Transverse colon (tissue), 4 donors: ENCODE results near the gene POLD2. TPM values are rescaled to one million over a fixed set of nuclear protein-coding genes. Genes with fewer than 3 reads are reported as not detected.
A peak's percentile ranks its signal among the peaks of the same experiment; 100 is the strongest.

Source experiments
- DNase-seq: peaks from one replicate; pipeline ENCODE4 v3.0.0-alpha.2; 2019
- H3K27ac ChIP-seq, 4 donors: fragments of 200-600 bp; sonication (generic); 2 replicates each; pipeline ENCODE4 v1.5.1; 2016 to 2018; ENCODE audit warnings: inconsistent platforms in 4 of 4
- H3K27me3 ChIP-seq: fragments of 200-600 bp; sonication (generic); 2 replicates; pipeline ENCODE4 v1.5.1; 2017; ENCODE audit warnings: inconsistent platforms
- H3K36me3 ChIP-seq, 4 donors: fragments of 200-600 bp; sonication (generic); 2 replicates each; pipeline ENCODE4 v1.5.1; 2017 to 2019; ENCODE audit warnings: inconsistent platforms in 4 of 4
- H3K4me1 ChIP-seq, 4 donors: fragments of 200-600 bp; sonication (generic); 2 replicates each; pipeline ENCODE4 v1.5.1; 2017 to 2020; ENCODE audit warnings: inconsistent platforms in 4 of 4
- H3K4me3 ChIP-seq, 4 donors: fragments of 200-600 bp; sonication (generic); 1 replicate in 1 of 4; 2 replicates in 3 of 4; pipeline versions ENCODE4 v1.5.1 to v1.6.1; 2017 to 2019; ENCODE audit warnings: inconsistent platforms in 4 of 4
- H3K9me3 ChIP-seq, 2 donors: fragments of 200-600 bp; sonication (generic); 2 replicates each; pipeline ENCODE4 v1.5.1; 2017 to 2019; ENCODE audit warnings: inconsistent platforms in 2 of 2
- CTCF ChIP-seq, 5 experiments: fragments of 200-600 bp in 3 of 5; fragments of 450-650 bp in 2 of 5; sonication (generic) in 3 of 5; IDR thresholded peaks; 1 replicate in 2 of 5; 2 replicates in 3 of 5; pipeline ENCODE4 v1.5.1; 2016 to 2017; ENCODE audit warnings: antibody characterized with exemption in 5 of 5, inconsistent platforms in 3 of 5, mild to moderate bottlenecking in 2 of 5, moderate library complexity in 1 of 5
- EP300 ChIP-seq: sonication (generic); formaldehyde crosslinking; IDR thresholded peaks from one replicate; pipeline ENCODE4 v1.6.1; 2017; ENCODE audit warnings: antibody characterized with exemption, low read depth
- POLR2A ChIP-seq: fragments of 450-650 bp; IDR thresholded peaks from one replicate; pipeline ENCODE4 v1.6.1; 2016; ENCODE audit warnings: antibody characterized with exemption, mild to moderate bottlenecking, moderate library complexity
- POLR2AphosphoS5 ChIP-seq, 3 donors: sonication (generic); formaldehyde crosslinking; IDR thresholded peaks; one replicate each; pipeline ENCODE4 v1.6.1; 2016; ENCODE audit warnings: antibody characterized with exemption in 3 of 3
- WGBS, 2 donors: methylation state at CpG; one replicate each; pipeline ENCODE4 v1.1.5; 2018; ENCODE audit warnings: low coverage in 1 of 2; 5-methylcytosine and 5-hydroxymethylcytosine counted together
- in situ Hi-C, 4 donors: fragments of 200-750 bp; cut with MboI; loops; one replicate each; pipeline versions ENCODE4 v1.15.0 to v1.15.1; 2017; ENCODE audit warnings: low sequenced_read_pairs in 3 of 4, low pct_ligation_motif_present in 1 of 4, low pct_unique_long_range_greater_than_20kb in 1 of 4
- intact Hi-C: fragments of 100-400 bp; cut with DNase I; formaldehyde crosslinking; loops from one replicate; pipeline ENCODE4 v1.15.1; 2023; ENCODE audit warnings: low total_unique reads
- total RNA-seq, 4 donors: library from RNA; depleted of rRNA; stranded (reverse); fragments of >200 nt; gene quantifications; one replicate each; pipeline ENCODE4 v1.1.0, GENCODE V29; 2016

Gene POLD2
- total RNA-seq, 4 donors from 2014 or later = 20.1 to 32.7 (median 22.7) TPM

- Histone ChIP-seq H3K4me1 (peaks cover 0 to 8% (median 0%) of the 10 kb centered on the region in 4 donors), H3K9me3 (no peaks in the 10 kb centered on the region), H3K36me3 (no peaks in the 10 kb centered on the region), H3K27ac (no peak overlapping the region), H3K4me3 (no peak overlapping the region), H3K27me3 (no peaks in the 10 kb centered on the region)
- TF ChIP-seq EP300 (no peak), POLR2A (no peak), CTCF (IDR thresholded peaks at IDR 0.05) (no peak), POLR2AphosphoS5 (IDR thresholded peaks at IDR 0.05) (no peak)
- in situ Hi-C loops (no loop called here), intact Hi-C loops (no loop called here)
- DNase-seq = peak; percentile 26
- 62 to 67% methylated on average over 3 to 9 of the region's 9 CpGs for WGBS, 2 donors
Measured at GRCh38 chr7:44097064-44097932, 26.1 kb downstream of the POLD2 start.

GRCh38 chr7:44096326-44096881 is 26.9 kb downstream of the POLD2 start:
- H3K4me3 ChIP-seq = no peak overlapping the region
- H3K27me3 ChIP-seq = no peaks in the 10 kb centered on the region
- no peak for DNase-seq
- H3K9me3 ChIP-seq = no peaks in the 10 kb centered on the region
- in situ Hi-C loops = no loop called here
- TF ChIP-seq CTCF (IDR thresholded peaks at IDR 0.05) (no peak), EP300 (no peak), POLR2A (no peak), POLR2AphosphoS5 (IDR thresholded peaks at IDR 0.05) (no peak)
- WGBS, 2 donors = 79% methylated on average over 7 of the region's 8 CpGs; no CpG with 5 or more reads in 1 of the 2 donors
- intact Hi-C loops = no loop called here
- H3K4me1 ChIP-seq = peaks cover 0 to 8% (median 0%) of the 10 kb centered on the region in 4 donors
- no peak overlapping the region for H3K27ac ChIP-seq
- H3K36me3 ChIP-seq = no peaks in the 10 kb centered on the region

- Histone ChIP-seq H3K36me3 (no peaks in the 10 kb centered on the region), H3K9me3 (no peaks in the 10 kb centered on the region), H3K4me1 (peaks cover 0 to 8% (median 0%) of the 10 kb centered on the region in 4 donors), H3K4me3 (no peak overlapping the region), H3K27ac (no peak overlapping the region), H3K27me3 (no peaks in the 10 kb centered on the region)
- in situ Hi-C loops = no loop called here
- 93% methylated on average over 3 of the region's 3 CpGs; no CpG with 5 or more reads in 1 of the 2 donors for WGBS, 2 donors
- intact Hi-C loops = no loop called here
- DNase-seq = no peak
- TF ChIP-seq EP300 (no peak), POLR2A (no peak), POLR2AphosphoS5 (IDR thresholded peaks at IDR 0.05) (no peak), CTCF (IDR thresholded peaks at IDR 0.05) (no peak)
Measured at GRCh38 chr7:44095781-44096180, 27.6 kb downstream of the POLD2 start.

- no peak overlapping the region for H3K27ac ChIP-seq
- no peak overlapping the region for H3K4me3 ChIP-seq
- intact Hi-C loops = no loop called here
- TF ChIP-seq POLR2A (no peak), POLR2AphosphoS5 (IDR thresholded peaks at IDR 0.05) (no peak), CTCF (IDR thresholded peaks at IDR 0.05) (no peak), EP300 (no peak)
- H3K9me3 ChIP-seq = no peaks in the 10 kb centered on the region
- no peak for DNase-seq
- H3K4me1 ChIP-seq = peaks cover 0 to 8% (median 0%) of the 10 kb centered on the region in 4 donors
- in situ Hi-C loops = no loop called here
- no peaks in the 10 kb centered on the region for H3K27me3 ChIP-seq
- H3K36me3 ChIP-seq = no peaks in the 10 kb centered on the region
- WGBS, 2 donors = 60 to 69% methylated on average over 1 to 2 of the region's 2 CpGs
Measured at GRCh38 chr7:44094883-44095592, 28.3 kb downstream of the POLD2 start.
